Stimulated activated CD4-positive, alpha-beta T cell treated with anti-CD3 and anti-CD28 coated beads, Interleukin-15, amount 100 ng/mL, for 24 hours (primary cell): ENCODE results near the gene ITGB2.

Experiments used
- DNase-seq: peaks from one replicate; pipeline ENCODE4 v3.0.0-alpha.2; 2020

The ITGB2 gene

DNA sequence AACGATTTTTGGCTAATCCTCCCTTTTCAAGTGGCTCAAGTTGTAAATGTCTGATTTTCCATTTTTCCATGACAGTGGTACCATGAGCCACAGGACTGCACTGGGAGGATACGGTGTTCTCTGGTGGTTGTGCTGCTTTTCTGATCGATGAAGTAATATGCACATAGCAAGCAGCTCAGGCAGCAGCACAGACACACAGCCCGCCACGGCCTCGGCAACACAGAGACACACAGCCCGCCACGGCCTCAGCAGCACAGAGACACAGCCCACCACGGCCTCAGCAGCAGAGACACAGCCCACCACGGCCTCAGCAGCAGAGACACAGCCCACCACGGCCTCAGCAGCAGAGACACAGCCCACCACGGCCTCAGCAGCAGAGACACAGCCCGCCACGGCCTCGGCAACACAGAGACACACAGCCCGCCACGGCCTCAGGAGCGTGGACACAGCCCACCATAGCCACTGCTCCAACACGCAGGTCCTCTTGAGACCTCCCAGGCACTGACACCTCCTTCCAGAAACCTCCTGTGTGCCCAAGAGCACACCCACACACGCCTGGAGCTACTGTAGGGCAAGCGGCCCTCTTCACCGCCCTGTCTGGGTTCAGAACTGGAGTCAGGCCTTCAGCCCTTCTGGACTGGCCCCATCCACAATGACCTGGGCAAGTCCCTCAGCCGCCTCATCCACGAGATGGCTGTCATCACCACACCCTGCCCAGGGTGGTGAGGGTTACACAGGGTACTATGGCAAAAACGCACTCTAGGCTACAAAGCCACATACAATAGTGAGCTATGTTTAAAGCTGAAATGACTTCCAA lies 57.6 kb downstream of the ITGB2 start:
- DNase-seq: no peak

DNA sequence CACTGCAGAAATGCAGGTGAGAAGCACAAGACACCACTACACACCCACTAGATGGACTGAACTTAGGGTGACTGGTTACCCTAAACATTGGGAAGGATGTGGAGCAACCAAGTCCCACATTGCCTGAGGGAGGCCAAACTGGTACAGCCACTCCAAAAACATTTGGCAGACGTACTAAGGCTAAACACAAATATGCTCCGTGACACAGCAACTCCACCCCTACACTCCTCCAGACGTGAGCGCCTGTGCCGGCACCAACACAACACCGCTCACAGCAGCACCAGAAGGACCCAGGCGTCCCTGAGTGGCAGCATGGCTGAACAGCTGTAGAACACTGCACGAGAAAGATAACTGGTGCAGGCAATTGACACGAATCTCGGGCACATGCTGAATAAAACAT lies 61.9 kb downstream of the ITGB2 start:
- no peak for DNase-seq

DNA sequence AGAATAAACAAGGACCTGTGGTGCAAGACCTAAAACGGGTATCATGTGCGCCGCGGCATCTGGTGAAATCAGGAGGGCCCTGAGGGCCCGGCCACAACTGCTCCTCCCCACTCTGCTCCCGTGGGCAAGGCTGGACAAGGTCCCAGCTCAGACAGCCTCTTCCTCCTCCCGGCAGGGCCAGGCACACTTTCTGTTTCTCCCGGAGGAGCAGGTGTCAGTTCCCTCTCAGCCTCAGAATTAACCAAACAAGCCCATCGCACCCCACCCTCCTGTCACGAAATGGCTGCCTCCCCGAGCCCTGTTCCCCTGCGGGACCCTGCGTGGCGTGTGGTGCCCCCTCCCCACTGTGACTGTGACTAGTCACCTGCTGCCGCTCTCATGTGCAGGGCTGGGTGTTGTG lies 62.4 kb downstream of the ITGB2 start:
- no peak for DNase-seq

DNA sequence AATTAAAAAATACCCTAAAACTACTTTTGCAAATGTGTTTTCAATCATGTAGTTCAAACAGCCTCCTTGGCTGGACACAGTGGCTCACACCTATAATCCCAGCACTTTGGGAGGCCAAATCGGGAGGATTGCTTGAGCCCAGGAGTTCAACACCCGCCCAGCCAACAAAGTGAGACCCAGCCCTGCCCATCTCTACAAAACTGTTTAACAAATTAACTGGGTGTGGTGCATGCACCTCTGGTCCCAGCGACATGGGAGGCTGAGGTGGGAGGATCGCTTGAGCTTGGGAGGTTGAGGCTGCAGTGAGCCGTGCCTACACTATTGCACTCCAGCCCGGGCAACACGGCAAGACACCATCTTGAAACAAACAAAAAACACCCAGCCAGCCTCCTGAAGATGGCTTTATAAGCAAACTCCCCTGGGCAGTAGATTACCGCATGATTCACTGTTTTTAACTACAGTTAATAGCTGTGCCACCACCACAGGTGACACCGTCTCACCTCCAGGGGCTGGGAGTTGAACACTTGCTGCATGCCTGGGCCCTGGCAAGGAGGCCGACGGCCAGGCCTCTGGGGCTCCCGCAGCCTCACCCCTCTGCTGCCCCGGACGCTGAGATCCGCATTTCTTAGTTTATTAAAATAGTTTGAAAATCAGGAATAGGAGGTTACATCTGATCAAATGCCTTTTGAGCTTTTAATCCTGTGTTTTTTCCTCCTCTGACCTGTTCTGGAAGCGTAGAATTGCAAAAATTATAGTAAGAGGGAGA lies 63.4 kb downstream of the ITGB2 start:
- DNase-seq: no peak

DNA sequence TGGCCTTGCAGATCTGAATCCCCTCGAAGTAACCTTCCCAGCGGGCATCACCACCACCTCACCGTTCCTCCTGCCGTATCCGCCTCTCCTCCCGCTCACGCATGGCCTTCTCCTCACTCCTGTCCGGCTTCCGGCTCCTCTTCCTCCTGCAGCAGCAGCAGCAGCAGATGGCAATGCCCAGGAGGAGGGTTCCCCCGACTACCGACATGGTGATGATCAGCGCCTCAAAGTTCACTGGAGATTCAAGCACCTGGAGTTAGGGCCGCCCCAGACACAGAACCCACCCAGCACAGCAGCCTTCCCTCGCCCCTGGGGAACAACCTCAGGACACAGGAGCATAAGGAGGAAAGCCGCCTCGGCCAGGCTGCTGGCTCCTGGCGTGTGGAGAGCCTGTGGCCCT lies 64.6 kb downstream of the ITGB2 start:
- no peak for DNase-seq

DNA sequence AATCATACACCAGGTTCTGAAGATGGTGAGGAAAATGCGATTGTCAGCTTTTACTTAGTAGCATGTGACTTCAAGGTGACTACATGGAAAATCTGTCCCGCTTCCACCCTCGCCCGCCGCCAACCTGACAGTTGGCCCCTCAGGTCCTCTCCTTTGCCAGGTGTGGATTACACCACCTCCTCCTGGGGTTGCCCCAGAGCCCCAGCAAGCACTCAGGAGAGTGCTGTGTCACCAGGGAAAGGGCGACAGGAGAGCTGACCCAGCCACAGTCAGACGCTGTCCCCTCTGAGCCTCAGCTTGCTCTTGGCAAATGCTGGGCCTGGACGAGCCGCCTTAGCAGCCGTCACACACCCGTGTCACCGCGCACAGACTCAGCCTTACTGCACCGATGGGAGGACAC lies 65.1 kb downstream of the ITGB2 start:
- no peak for DNase-seq

DNA sequence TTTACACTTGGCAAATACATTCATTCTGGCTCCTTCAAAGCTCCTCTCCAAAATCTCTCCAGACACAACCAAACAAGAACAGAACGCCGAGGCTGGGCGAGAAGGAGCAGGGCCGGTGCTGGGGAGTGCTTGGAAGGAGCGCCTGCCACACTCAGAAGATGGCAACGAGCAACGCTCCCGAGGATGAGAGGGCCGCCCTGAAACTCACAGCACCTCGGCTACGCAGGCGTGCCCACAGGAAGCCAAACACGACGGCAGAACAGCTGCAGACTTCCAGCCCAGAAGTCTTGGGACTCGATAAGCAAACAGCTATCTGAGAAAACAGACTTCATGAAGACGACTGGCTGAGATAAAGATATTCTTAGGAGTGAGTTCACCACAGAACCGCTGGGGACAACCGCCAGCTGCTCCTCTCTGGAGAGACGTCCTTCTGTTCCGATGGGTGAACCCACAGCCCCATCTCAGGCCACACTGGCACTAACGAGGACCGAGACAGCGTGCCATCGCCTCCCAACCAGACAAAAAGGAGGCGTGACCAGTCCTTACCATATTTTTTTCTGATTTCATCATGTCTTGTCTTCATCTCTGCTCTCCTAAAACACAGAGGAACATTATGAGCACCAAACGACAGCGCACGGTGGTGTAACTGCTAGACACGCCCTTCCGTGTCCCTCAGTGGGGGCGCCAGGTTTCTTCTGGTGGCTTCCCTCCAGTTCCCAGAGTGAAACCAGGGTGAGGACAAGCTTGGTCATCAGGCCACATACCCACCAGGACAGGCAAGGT lies 65.8 kb downstream of the ITGB2 start:
- no peak for DNase-seq

DNA sequence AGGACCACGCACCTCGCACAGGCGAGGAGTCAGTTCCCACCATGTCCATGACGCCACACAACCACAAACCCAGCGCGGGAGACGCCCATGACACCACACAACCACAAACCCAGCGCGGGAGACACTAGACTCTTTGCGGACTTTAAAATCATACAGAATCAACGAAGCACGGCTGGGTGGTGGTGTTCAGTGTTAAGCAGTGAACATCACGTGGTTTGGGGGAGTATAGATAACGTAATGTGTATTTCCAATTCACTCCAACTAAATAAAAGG lies 66.4 kb downstream of the ITGB2 start:
- no peak for DNase-seq

DNA sequence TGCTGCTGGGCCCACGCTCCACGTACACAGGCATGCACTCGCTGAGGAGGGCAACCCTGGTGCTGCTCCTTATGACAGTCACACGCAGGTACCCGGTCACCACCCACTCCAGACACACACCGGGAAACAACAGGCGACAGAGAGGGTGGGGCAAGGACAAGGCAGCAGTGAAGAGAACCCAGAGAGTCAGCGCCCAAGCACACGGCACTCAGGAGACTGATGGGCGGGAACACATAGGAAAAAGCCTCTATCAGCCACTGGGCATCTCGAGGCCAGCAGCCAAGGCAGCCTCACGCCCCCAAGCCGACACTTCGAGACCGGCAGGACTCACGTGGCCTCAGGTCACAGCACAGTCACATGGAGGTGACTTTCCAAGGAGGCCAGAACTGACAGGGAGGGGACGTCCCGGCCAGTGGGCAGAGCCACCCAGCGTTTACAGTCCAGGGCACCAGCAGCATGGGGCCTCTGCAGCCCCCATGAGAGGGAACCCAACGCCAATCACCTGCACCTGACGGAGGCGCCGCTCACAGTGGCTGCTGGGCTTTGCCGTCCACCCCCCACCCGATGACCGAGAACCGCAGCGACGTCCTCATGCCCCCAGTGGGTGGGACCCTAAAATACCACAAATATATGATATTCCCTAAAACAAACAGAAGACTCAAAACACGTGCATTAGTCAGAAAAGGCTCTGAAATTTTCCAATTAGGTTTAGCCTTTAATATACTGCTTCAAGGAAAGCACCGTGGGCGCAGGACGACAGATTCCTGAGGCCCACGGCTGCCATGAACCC lies 66.9 kb downstream of the ITGB2 start:
- no peak for DNase-seq

DNA sequence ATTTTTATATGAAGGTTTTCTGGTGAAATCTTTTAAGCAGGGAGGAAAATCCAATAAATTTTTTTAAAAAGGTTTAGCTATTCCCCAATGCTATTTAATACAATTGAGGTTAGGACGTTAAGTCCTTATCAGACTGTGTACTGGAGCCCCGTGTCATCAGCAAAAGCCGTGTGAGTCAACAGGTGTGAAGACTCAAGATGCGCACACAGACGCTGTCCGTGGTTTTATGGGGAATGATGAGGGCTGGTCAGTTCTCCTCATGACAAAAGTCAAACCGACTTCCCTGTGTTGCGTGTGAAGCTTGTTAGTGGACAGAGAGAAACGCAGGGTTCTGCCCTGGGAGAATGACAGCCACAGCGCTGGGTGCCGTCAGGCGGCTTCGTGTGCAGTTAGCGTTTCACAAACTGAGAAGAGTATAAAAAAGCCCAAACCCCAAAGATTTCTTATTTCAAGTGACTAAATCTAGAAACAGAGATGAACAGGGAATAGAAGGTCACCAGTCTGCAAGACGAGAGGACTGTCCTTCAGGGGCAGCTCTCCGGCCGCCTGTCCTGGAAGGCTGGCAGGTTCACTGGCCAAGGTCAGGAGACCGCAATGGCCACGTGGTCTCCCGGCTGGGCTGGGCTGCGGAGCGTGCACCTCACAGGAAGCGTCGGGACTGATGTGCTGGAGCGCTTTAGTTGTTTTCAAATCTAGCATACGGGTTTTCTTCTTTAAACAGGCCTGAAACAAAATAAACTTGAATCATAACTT lies 69.6 kb downstream of the ITGB2 start:
- DNase-seq: no peak

DNA sequence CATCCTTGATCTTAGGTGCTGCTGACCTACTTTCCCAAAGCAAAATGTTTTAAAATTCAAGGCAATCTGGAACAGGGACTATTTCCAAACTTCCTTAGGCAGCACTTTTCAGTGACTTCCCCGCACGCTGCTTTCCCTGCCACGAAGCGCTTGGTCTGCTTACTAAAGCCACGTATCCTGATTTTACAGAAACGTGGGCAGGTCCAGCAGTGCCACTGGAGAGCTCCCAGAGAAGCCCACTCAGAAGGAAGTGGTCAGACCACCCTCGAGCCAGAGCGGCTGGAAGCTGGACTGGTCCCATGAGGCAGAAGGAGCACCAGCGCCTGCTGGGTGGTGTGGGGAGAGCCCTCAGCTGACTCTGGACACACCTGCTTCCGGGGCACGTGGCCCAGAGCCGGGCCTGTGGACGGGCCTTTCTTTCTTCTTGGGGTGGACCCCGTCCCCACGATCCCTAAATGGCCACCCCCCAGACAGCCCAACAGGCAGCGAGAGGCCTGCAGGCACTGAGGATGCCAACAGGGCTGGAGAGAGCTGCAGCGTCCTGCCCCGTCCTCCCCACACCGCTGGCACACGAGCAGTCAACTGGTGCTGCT lies 70.4 kb downstream of the ITGB2 start:
- DNase-seq: no peak

DNA sequence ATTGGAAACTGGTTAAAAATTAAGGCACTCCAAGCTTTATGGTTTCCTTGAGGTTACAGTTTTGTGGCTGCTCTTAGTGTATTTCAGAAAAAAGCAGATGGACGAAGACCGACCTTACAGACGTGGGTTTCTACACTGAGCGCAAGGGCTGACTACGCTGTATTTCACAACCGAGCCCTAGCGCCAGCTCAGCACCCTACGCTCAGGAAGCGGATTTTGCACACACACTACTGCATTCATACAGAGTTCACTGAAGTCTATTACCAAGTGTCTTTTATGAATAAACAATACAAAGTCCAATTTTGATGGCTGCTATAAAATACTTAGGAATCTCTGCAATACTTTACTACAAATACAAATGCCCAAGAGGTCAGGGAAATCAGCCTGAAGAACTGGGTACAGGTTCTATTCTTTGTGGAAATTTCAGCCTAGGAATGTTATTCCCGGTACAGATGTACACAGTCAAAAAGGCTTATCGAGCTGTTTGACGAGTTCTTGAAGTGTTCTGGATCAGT lies 71.0 kb downstream of the ITGB2 start:
- DNase-seq: no peak

DNA sequence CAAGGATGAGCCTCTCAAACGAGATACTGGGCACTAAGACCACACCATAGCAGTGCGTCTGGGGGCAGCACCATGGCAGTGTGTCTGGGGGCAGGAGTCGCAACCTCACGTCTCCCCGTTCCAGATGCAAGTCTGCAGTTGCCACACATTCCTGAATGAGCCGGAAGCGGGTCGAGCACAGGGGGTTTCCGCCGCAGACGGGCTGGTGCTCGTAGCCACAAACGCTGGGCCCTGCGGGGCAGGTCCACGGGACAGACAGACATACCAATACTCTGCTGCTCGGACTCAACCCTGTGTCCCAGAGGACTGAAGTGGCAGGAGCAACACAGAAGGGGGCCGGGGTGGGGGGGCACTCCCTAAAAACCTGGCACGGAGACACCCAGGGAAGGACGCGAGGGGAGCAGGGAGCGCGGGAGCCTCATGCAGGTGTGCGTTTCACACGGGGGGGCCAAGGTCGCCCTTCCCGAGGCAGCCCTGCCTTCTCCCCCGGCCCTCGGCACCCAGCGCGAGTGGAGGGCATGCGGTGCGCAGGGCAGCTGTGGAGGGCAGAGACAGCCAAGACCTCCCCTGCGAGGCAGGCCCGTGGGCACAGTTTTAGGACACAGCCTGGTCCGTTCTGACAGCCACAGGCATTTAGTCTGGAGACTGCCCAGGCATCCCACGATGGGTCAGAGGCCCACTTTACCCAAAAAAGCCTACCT lies 71.7 kb downstream of the ITGB2 start:
- DNase-seq: no peak

DNA sequence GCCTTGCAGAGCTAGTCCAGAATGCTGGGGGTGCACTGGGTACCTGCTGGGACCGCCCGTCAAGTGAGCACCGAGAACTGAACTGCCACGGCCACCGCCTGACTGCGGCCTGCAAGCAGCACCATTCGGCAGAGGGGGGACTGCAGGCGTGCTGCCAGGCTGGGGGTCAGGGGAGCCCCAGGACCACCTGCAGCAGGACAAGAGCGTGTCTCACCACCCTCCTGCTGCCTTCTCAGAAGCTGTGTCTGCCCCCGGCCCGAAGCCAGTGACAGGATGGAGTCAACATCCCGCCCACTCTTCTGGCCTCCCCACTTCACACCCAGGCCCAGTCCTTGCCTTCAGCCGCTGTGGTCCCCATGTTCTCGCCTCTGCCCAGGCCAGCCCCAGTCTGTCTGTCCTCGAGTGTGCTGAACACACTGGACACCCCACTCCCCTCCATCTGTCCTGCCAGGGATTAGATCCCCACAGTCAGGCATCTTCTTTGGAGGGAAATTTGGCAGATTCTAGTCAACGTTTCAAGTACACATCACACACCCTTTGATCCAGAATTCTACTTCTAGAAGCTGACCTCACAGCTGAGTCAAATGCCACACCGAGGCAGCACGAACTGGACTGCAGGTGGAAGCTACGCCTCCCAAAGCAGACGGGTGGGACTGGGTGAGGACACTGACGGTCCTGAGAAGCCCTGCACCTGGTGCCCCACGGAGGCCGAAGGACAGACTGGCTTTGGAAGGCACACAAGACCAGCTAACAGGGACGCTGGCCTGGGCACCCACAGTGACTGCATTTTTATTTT lies 73.2 kb downstream of the ITGB2 start:
- no peak for DNase-seq

DNA sequence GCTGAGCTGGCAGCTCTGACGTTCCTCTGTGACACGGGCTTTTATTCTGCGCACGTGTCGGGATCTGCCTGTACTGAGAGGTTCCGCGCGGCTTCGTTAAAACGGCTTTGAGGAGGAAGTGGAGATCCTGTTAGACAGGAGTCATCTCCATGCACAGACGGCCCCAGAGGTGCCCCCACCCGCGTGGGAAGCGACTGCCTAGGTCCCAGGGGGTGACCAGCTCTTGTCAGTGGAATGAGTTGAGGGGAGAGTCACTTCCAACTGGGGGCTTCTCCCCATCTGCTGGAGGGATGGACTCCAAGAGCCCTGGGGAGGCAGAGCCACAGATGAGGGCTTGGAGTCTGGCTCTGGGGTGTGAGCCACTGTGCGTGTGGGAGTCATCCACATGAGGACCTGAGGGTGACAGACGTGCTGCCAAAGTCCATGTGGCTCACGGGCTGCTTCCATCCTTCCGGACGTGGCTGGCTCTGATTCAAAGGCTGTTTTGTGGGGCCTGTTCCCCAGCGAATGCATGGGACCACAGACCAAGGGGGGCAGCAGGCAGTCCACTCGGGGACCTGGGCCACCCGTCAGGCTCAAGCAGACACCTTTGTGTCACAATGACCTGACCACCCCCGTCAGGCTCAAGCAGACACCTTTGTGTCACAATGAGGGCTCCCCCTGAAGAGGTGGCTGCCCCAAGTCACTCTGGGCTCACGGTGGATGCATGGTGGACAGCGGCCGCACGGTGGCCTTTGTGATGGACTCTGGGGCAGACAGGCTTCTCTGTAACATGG lies 74.0 kb downstream of the ITGB2 start:
- peak; percentile 66 for DNase-seq

DNA sequence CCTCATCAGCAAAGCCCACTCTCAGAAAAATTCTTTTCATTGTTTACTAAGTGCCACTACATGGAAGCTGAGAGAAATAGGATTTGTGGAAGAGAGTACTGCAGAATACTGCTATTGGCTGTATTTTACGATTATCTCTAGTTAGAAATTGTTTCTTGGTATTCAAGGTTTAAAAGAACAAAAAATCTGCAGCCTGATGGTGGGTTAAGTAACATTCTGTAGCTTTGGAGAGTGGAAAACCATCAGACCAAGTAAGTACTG lies 74.5 kb downstream of the ITGB2 start:
- no peak for DNase-seq

DNA sequence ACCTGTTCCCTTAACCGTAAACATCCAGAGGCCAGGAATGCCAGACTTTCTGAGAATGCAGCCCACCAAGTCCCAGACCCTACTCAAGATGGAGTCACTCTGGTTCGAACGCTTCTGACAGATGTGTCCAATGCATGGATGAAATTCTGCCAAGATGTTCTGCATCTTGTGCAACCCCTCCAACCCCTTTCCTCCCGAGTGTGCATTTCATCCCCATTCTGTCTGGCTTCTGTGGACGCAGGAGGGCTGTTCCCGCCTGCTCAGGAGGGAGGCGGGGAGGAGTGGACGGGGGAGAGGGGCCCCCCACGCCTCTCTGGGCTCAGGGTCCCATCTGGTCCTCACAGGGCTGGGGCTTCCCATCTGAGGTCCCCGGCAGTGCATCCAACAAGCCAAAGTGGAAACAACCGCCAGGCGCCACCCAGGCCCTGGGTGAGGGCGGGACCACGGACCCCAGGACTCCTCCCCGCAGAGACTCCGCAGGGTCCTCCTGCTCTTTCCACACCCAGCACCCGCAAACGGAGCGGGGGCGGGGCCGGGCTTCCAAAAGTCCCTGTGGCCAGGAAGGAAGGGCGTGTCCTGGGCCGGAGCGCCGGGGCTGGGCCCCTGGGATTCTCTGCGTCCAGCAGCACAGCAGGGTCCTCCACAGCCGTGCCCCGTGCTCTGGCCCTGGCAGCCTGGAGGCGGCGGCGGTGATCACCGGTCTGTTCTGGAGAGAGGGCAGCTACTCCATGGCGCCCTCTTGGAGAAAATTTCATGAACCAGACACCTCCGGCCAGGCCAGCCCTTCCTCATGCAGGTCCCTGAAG lies 75.1 kb downstream of the ITGB2 start:
- peak; percentile 86 for DNase-seq

DNA sequence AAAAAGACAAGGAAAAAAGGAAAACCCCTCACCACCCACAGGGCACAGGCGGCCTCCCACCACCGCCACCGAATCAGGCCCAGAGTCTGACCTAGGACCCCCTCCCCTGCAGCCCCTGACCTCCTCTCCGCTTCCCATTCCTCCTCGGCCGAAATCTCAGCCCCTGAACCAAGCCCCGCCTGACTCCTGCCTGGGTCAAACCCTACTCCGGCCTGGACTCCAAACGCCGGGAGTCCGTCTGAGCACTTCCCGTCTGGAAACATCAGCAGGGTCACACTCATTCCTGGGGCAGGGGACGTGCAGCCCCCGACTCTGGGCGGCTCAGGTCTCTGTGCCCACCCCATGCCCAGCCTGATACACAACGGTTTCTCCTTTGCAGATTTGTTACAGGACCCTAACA lies 76.4 kb downstream of the ITGB2 start:
- DNase-seq: no peak
